SK-N-SH treated with all-trans-retinoic acid at 6 μM for 48 hours (cell line): ENCODE data around the gene UGT2A3.

Experiments
- ATAC-seq: fragments of 200-7000 bp; cut with Tn5 transposase; 3 replicates; pipeline ENCODE4 v1.9.1; 2020; ENCODE audit warnings: mild to moderate bottlenecking, moderate library complexity
- ARNTL ChIP-seq: fragments of 450-650 bp; formaldehyde crosslinking; IDR thresholded peaks from 2 replicates; pipeline ENCODE4 v1.5.0; 2020; ENCODE audit warnings: low read depth, mild to moderate bottlenecking, moderate library complexity, borderline replicate concordance
- BACH2 ChIP-seq: fragments of 250-450 bp; sonication (Bioruptor Pico); IDR thresholded peaks from 2 replicates; pipeline ENCODE4 v1.9.0; 2021; ENCODE audit warnings: mild to moderate bottlenecking, borderline replicate concordance
- CSDC2 ChIP-seq: fragments of 250-450 bp; sonication (Bioruptor Pico); IDR thresholded peaks from 2 replicates; pipeline ENCODE4 v1.5.0; 2020; ENCODE audit warnings: mild to moderate bottlenecking, moderate library complexity
- ISL1 ChIP-seq: fragments of 250-450 bp; sonication (Bioruptor Pico); IDR thresholded peaks from 2 replicates; pipeline ENCODE4 v2.1.2; 2022; ENCODE audit warnings: mild to moderate bottlenecking, moderate library complexity
- OSR1 ChIP-seq: fragments of 250-450 bp; sonication (Bioruptor Pico); IDR thresholded peaks from 2 replicates; pipeline ENCODE4 v1.8.0; 2022; ENCODE audit warnings: moderate library complexity, mild to moderate bottlenecking, inconsistent platforms
- PPARA ChIP-seq: fragments of 250-450 bp; sonication (Bioruptor Pico); IDR thresholded peaks from 2 replicates; pipeline ENCODE4 v1.5.0; 2020; ENCODE audit warnings: mild to moderate bottlenecking, borderline replicate concordance
- RARB ChIP-seq: fragments of 250-450 bp; sonication (Bioruptor Pico); IDR thresholded peaks from 2 replicates; pipeline ENCODE4 v1.8.0; 2021; ENCODE audit warnings: mild to moderate bottlenecking, moderate library complexity
- SNAI2 ChIP-seq: fragments of 250-450 bp; sonication (Bioruptor Pico); IDR thresholded peaks from 2 replicates; pipeline ENCODE4 v1.5.0; 2020; ENCODE audit warnings: mild to moderate bottlenecking, moderate library complexity
- TCF4 ChIP-seq: fragments of 250-450 bp; sonication (Bioruptor Pico); IDR thresholded peaks from 2 replicates; pipeline ENCODE4 v1.8.0; 2021; ENCODE audit warnings: mild to moderate bottlenecking, moderate library complexity, borderline replicate concordance
- ZFP30 ChIP-seq: fragments of 450-650 bp; formaldehyde crosslinking; IDR thresholded peaks from 2 replicates; pipeline ENCODE4 v1.5.0; 2022; ENCODE audit warnings: mild to moderate bottlenecking, moderate library complexity
- ZNF565 ChIP-seq: fragments of 450-650 bp; formaldehyde crosslinking; conservative IDR thresholded peaks from 2 replicates; pipeline ENCODE4 v1.5.0; 2020; ENCODE audit warnings: low read depth, mild to moderate bottlenecking, moderate library complexity
- ZNF70 ChIP-seq: fragments of 450-650 bp; formaldehyde crosslinking; IDR thresholded peaks from 2 replicates; pipeline ENCODE4 v1.5.0; 2020; ENCODE audit warnings: mild to moderate bottlenecking, moderate library complexity
- TF ChIP-seq, protein P1 (sequence below): fragments of 250-450 bp; sonication (Bioruptor Pico); IDR thresholded peaks from 2 replicates; pipeline ENCODE4 v1.5.0; 2020; ENCODE audit warnings: mild to moderate bottlenecking, moderate library complexity
- TF ChIP-seq, protein P2 (sequence below): fragments of 250-450 bp; sonication (Bioruptor Pico); IDR thresholded peaks from 2 replicates; pipeline ENCODE4 v1.5.1; 2021; ENCODE audit warnings: mild to moderate bottlenecking, moderate library complexity
- TF ChIP-seq, protein P3 (sequence below): fragments of 250-450 bp; sonication (Bioruptor Pico); IDR thresholded peaks from 2 replicates; pipeline ENCODE4 v1.5.1; 2020; ENCODE audit warnings: low read depth, mild to moderate bottlenecking, moderate library complexity
- TF ChIP-seq, protein P4 (sequence below): fragments of 250-450 bp; sonication (Bioruptor Pico); IDR thresholded peaks from 2 replicates; pipeline ENCODE4 v1.8.0; 2020; ENCODE audit warnings: mild to moderate bottlenecking, moderate library complexity, borderline replicate concordance

The UGT2A3 gene

DNA sequence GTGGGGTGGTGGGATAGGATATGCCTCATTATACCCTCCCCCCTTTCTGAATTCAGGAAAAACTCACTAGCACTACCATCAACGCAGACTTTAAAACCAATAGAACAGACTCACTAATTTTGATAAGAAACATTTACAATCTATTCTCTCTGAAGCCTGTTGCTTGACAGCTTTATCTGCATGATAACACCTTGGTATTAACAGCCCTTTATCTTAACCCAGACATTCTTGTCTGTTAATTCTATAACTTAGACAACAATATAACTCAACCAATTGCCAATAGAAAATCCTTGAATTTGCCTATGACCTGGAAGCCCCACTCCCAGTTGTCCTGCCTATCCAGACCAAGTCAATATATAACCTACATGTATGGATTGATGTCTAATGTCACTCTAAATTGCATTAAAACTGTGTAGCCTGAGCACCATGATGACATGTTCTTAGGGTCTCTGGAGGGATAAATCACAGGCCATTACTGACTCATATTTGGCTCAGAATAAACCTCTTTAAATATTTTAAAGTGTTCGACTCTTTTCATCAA is 1.5 kb upstream of the UGT2A3 start:
- no peak for TF ChIP-seq TCF4 (CRISPR knock-in tag)
- TF ChIP-seq, protein P1, sequence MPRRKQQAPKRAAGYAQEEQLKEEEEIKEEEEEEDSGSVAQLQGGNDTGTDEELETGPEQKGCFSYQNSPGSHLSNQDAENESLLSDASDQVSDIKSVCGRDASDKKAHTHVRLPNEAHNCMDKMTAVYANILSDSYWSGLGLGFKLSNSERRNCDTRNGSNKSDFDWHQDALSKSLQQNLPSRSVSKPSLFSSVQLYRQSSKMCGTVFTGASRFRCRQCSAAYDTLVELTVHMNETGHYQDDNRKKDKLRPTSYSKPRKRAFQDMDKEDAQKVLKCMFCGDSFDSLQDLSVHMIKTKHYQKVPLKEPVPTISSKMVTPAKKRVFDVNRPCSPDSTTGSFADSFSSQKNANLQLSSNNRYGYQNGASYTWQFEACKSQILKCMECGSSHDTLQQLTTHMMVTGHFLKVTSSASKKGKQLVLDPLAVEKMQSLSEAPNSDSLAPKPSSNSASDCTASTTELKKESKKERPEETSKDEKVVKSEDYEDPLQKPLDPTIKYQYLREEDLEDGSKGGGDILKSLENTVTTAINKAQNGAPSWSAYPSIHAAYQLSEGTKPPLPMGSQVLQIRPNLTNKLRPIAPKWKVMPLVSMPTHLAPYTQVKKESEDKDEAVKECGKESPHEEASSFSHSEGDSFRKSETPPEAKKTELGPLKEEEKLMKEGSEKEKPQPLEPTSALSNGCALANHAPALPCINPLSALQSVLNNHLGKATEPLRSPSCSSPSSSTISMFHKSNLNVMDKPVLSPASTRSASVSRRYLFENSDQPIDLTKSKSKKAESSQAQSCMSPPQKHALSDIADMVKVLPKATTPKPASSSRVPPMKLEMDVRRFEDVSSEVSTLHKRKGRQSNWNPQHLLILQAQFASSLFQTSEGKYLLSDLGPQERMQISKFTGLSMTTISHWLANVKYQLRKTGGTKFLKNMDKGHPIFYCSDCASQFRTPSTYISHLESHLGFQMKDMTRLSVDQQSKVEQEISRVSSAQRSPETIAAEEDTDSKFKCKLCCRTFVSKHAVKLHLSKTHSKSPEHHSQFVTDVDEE (CRISPR knock-in tag): no peak
- TF ChIP-seq BACH2 (CRISPR knock-in tag): no peak
- TF ChIP-seq ZFP30: no peak
- TF ChIP-seq OSR1: no peak
- TF ChIP-seq, protein P2, sequence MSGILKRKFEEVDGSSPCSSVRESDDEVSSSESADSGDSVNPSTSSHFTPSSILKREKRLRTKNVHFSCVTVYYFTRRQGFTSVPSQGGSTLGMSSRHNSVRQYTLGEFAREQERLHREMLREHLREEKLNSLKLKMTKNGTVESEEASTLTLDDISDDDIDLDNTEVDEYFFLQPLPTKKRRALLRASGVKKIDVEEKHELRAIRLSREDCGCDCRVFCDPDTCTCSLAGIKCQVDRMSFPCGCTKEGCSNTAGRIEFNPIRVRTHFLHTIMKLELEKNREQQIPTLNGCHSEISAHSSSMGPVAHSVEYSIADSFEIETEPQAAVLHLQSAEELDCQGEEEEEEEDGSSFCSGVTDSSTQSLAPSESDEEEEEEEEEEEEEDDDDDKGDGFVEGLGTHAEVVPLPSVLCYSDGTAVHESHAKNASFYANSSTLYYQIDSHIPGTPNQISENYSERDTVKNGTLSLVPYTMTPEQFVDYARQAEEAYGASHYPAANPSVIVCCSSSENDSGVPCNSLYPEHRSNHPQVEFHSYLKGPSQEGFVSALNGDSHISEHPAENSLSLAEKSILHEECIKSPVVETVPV: no peak
- no peak for ATAC-seq

DNA sequence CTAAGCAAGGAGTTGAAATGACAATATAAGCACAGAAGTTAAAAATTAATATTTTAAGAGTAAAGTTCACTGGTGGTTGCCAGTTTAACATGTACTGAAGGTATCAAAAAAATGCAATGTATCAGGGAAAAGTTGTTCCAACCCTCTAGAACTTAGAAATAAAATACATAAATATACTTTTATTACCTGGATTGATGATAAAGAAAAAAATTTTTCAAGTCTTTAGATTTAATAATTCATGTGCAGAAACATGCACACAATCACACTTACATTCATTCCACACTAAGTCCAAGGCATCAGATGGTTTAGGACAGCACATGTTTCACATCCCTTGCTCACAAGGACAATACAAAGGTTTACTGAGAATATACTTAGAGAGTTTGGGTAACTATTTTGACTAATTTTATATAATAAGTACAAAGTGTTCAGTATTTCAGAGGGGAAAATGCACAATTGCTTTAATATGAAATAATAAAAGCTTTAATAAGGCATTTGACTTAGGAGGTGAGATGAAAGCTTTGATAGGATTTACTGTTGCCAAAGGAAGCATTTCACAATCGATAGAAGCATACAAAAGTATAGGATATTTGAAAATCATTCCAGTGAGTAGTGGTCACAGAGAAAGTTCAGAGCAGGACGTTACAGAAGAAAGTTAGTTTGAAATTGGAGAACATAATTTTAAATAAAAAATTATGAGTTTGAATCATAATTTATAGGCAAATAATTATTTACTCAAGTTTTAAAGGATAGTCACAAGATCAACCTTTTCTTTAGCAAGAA is 392 bp upstream of the UGT2A3 start:
- TF ChIP-seq CSDC2 (CRISPR knock-in tag) (no peak), ARNTL (no peak), BACH2 (CRISPR knock-in tag) (no peak), TCF4 (CRISPR knock-in tag) (no peak), PPARA (CRISPR knock-in tag) (no peak), ZNF565 (CRISPR knock-in tag) (no peak), ZNF70 (CRISPR knock-in tag) (no peak)
- TF ChIP-seq, protein P3, sequence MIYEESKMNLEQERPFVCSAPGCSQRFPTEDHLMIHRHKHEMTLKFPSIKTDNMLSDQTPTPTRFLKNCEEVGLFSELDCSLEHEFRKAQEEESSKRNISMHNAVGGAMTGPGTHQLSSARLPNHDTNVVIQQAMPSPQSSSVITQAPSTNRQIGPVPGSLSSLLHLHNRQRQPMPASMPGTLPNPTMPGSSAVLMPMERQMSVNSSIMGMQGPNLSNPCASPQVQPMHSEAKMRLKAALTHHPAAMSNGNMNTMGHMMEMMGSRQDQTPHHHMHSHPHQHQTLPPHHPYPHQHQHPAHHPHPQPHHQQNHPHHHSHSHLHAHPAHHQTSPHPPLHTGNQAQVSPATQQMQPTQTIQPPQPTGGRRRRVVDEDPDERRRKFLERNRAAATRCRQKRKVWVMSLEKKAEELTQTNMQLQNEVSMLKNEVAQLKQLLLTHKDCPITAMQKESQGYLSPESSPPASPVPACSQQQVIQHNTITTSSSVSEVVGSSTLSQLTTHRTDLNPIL: no peak
- TF ChIP-seq, protein P2: no peak
- no peak for ATAC-seq

DNA sequence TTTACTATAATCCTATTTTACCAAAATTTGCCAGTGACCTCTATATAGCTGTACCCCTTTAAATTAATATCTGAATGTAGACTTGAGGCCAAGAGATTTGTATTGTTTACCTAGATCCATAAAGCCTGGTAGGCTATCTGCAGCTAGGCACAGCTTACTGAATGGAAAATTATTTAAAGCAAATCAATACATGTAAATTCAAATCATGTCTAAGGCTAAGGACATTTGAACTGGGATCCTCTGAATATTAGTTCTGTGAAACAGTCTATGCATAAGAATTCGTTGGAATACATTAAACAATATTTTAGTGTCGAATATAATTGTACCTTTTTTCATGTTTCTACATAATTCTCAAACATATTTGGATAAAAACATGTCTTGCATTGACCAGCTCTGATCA is 1.6 kb downstream of the UGT2A3 start:
- no peak for ATAC-seq
- TF ChIP-seq BACH2 (CRISPR knock-in tag) (no peak), ARNTL (no peak), SNAI2 (CRISPR knock-in tag) (no peak), ZNF565 (CRISPR knock-in tag) (no peak), OSR1 (no peak), ISL1 (no peak), ZNF70 (CRISPR knock-in tag) (no peak), RARB (CRISPR knock-in tag) (no peak), CSDC2 (CRISPR knock-in tag) (no peak), TCF4 (CRISPR knock-in tag) (no peak)
- TF ChIP-seq, protein P2: no peak
- TF ChIP-seq, protein P1 (CRISPR knock-in tag): no peak
- TF ChIP-seq, protein P4, sequence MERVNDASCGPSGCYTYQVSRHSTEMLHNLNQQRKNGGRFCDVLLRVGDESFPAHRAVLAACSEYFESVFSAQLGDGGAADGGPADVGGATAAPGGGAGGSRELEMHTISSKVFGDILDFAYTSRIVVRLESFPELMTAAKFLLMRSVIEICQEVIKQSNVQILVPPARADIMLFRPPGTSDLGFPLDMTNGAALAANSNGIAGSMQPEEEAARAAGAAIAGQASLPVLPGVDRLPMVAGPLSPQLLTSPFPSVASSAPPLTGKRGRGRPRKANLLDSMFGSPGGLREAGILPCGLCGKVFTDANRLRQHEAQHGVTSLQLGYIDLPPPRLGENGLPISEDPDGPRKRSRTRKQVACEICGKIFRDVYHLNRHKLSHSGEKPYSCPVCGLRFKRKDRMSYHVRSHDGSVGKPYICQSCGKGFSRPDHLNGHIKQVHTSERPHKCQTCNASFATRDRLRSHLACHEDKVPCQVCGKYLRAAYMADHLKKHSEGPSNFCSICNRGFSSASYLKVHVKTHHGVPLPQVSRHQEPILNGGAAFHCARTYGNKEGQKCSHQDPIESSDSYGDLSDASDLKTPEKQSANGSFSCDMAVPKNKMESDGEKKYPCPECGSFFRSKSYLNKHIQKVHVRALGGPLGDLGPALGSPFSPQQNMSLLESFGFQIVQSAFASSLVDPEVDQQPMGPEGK (CRISPR knock-in tag): no peak
- TF ChIP-seq, protein P3: no peak
- TF ChIP-seq, all 23 proteins: peak for 0
